Hepatocyte (in vitro differentiated cells): Measurements from ENCODE around the gene SYTL3. TPM values are rescaled to one million over a fixed set of nuclear protein-coding genes. Genes with fewer than 3 reads are reported as not detected.

ENCODE experiments used
- DNase-seq: peaks from one replicate; pipeline ENCODE4 v3.0.0-alpha.2; 2016; ENCODE audit warnings: low spot score
- H2AFZ ChIP-seq: fragments of 200-600 bp; sonication (generic); 2 replicates; pipeline ENCODE4 v1.6.0; 2016; ENCODE audit warnings: antibody characterized with exemption, mild to moderate bottlenecking
- H3K27ac ChIP-seq: fragments of 200-600 bp; sonication (generic); 2 replicates; pipeline ENCODE4 v1.5.1; 2016; ENCODE audit warnings: mild to moderate bottlenecking
- H3K27me3 ChIP-seq: fragments of 200-600 bp; sonication (generic); 2 replicates; pipeline ENCODE4 v1.6.1; 2016
- H3K36me3 ChIP-seq: fragments of 200-600 bp; sonication (generic); replicated peaks from 2 replicates; pipeline ENCODE4 v1.5.1; 2016; ENCODE audit warnings: low read depth; ENCODE audit not compliant: insufficient read depth
- H3K4me1 ChIP-seq: fragments of 200-600 bp; sonication (generic); 2 replicates; pipeline ENCODE4 v1.5.1; 2016; ENCODE audit warnings: mild to moderate bottlenecking, moderate library complexity; ENCODE audit not compliant: insufficient read depth
- H3K4me2 ChIP-seq: fragments of 200-600 bp; sonication (generic); 2 replicates; pipeline ENCODE4 v1.6.0; 2016
- H3K4me3 ChIP-seq: fragments of 200-600 bp; sonication (generic); 2 replicates; pipeline ENCODE4 v1.5.1; 2016; ENCODE audit warnings: mild to moderate bottlenecking
- H3K79me2 ChIP-seq: fragments of 200-600 bp; sonication (generic); 2 replicates; pipeline ENCODE4 v1.6.0; 2017; ENCODE audit warnings: mild to moderate bottlenecking
- H3K9me2 ChIP-seq: fragments of 200-600 bp; sonication (generic); replicated peaks from 2 replicates; pipeline ENCODE4 v1.6.0; 2017; ENCODE audit warnings: mild to moderate bottlenecking; ENCODE audit not compliant: insufficient read depth
- H3K9me3 ChIP-seq: fragments of 200-600 bp; sonication (generic); 2 replicates; pipeline ENCODE4 v1.5.1; 2016; ENCODE audit warnings: low read depth, mild to moderate bottlenecking
- H4K20me1 ChIP-seq: fragments of 200-600 bp; sonication (generic); 2 replicates; pipeline ENCODE4 v1.6.0; 2016; ENCODE audit warnings: mild to moderate bottlenecking; ENCODE audit not compliant: insufficient read depth, poor library complexity, severe bottlenecking
- EZH2 ChIP-seq: fragments of 200-600 bp; sonication (generic); IDR thresholded peaks from 2 replicates; pipeline ENCODE4 v1.6.1; 2016; ENCODE audit warnings: antibody characterized with exemption, mild to moderate bottlenecking, borderline replicate concordance
- EZH2phosphoT487 ChIP-seq: fragments of 200-600 bp; sonication (generic); IDR thresholded peaks from one replicate; pipeline ENCODE4 v1.6.1; 2018; ENCODE audit warnings: antibody characterized with exemption, mild to moderate bottlenecking, low read depth, moderate library complexity; ENCODE audit not compliant: unreplicated experiment, severe bottlenecking
- WGBS: methylation state at CpG from one replicate; pipeline ENCODE4 v1.1.6; 2016; ENCODE audit warnings: low lambda C conversion rate; ENCODE audit errors: missing lambda C conversion rate; 5-methylcytosine and 5-hydroxymethylcytosine counted together
- polyA plus RNA-seq: library from polyadenylated mRNA; unstranded; fragments of >200 nt; fragmentation: Nextera tagmentation; extraction: Ambion mirVana; gene quantifications from 2 replicates; pipeline ENCODE4 v1.2.1, GENCODE V29; 2016
- total RNA-seq: library from RNA; depleted of rRNA; stranded (reverse); fragments of >200 nt; gene quantifications from 2 replicates; pipeline ENCODE4 v1.2.3, GENCODE V29; 2014
- TF ChIP-seq, protein P1 (sequence below): fragments of 200-600 bp; sonication (generic); IDR thresholded peaks from 2 replicates; pipeline ENCODE4 v1.5.1; 2016; ENCODE audit warnings: antibody characterized with exemption, mild to moderate bottlenecking; ENCODE audit not compliant: poor library complexity

SYTL3 gene
- total and polyA plus RNA-seq, 2 experiments from 2014 or later, result 1.4 to 1.5 TPM

DNA sequence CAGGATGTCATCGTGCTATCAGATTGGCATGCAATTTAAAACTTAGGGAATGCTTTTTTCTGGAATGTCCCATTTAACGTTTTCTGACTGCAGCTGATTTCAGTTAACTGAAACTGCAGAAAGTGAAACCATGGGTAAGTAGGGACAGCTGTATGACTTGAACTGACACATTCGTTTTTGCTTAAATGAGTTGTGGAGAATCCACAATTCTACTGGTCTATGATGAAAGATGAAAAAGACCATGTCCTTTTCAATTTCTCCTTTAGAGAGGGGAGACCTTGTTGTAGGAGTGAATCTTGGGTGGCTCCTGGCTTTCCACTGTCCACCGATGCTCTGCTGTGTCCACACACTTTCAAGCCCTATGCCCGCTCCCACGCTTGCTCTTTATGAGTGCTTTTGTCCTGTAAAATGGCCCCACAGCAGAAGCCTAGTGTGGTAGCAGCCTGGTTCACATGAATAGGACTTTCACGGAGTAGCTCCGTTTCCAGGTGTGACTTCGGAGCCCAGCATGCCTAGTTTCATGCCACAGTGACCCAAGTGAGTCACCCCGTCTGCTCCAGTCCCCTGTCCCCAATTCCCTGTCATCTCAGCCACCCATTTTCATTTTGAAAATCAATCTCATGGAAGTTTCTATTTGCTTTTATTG is 27.2 kb upstream of the SYTL3 start:
- H2AFZ ChIP-seq, result no peak overlapping the region
- DNase-seq, result no peak
- H4K20me1 ChIP-seq, result no peaks in the 10 kb centered on the region
- TF ChIP-seq EZH2 (no peak), EZH2phosphoT487 (no peak)
- TF ChIP-seq, protein P1, sequence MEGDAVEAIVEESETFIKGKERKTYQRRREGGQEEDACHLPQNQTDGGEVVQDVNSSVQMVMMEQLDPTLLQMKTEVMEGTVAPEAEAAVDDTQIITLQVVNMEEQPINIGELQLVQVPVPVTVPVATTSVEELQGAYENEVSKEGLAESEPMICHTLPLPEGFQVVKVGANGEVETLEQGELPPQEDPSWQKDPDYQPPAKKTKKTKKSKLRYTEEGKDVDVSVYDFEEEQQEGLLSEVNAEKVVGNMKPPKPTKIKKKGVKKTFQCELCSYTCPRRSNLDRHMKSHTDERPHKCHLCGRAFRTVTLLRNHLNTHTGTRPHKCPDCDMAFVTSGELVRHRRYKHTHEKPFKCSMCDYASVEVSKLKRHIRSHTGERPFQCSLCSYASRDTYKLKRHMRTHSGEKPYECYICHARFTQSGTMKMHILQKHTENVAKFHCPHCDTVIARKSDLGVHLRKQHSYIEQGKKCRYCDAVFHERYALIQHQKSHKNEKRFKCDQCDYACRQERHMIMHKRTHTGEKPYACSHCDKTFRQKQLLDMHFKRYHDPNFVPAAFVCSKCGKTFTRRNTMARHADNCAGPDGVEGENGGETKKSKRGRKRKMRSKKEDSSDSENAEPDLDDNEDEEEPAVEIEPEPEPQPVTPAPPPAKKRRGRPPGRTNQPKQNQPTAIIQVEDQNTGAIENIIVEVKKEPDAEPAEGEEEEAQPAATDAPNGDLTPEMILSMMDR, result no peak
- H3K27ac ChIP-seq, result no peak overlapping the region
- H3K9me2 ChIP-seq, result no peaks in the 10 kb centered on the region
- no peaks in the 10 kb centered on the region for H3K9me3 ChIP-seq
- no peak overlapping the region for H3K4me3 ChIP-seq
- no peak overlapping the region for H3K4me2 ChIP-seq
- H3K79me2 ChIP-seq, result no peaks in the 10 kb centered on the region
- H3K4me1 ChIP-seq, result no peaks in the 10 kb centered on the region
- no peaks in the 10 kb centered on the region for H3K36me3 ChIP-seq
- H3K27me3 ChIP-seq, result no peaks in the 10 kb centered on the region
- 90% methylated on average over 10 of the region's 10 CpGs for WGBS

DNA sequence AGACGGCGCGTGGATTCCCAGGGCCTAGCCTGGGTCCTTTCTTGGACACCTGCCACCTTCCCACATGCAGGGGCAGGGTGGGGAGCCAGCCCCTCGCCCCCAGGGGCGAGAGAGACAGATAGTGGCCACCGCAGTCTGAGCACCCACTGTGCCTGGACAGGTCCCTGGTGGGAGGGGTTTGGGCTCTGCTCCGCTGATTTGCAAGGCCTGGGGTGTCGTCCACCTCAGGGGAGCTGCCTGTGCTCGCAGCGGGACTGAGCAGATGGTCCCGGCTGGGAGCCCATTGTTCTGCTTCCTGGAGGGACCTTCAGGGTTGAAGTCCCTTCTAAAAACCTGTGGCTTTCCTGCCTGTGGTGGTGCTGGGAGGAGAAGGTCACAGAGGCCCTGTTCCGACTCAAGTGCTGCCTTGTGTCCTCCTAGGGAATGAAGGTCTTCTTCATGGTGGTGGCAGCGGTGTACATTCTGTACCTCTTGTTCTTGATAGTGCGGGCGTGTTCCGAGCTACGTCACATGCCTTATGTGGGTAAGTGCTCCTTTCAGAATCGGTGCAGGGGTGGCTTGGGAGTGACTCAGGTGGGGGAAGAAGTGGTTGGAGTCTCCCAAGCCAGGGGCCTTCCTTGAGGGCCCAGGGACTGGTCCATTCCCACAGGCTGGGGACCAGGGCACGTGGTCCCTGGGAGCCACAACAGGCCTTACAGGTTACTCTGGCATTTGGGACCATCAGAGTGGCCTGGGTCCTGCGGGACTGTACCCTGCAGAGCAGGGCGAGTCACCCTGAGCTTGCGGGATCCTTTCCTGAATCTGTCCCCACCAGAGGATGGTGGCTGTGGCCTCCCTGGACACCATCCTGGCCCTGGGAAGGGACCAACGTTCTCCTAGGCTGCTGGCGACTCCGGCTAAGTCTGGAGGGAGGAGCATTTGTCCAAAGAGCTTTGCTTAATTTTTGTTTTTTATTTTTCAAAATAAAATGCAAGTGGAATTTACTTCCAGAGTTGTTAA is 24.9 kb upstream of the SYTL3 start:
- no peak for TF ChIP-seq EZH2phosphoT487
- H4K20me1 ChIP-seq, result no peaks in the 10 kb centered on the region
- no peaks in the 10 kb centered on the region for H3K9me3 ChIP-seq
- no peaks in the 10 kb centered on the region for H3K27me3 ChIP-seq
- H3K4me3 ChIP-seq, result no peak overlapping the region
- no peaks in the 10 kb centered on the region for H3K9me2 ChIP-seq
- H3K4me1 ChIP-seq, result no peaks in the 10 kb centered on the region
- no peaks in the 10 kb centered on the region for H3K36me3 ChIP-seq
- H3K27ac ChIP-seq, result no peak overlapping the region
- DNase-seq, result no peak
- no peaks in the 10 kb centered on the region for H3K79me2 ChIP-seq
- WGBS, result 94% methylated on average over 25 of the region's 25 CpGs
- no peak overlapping the region for H3K4me2 ChIP-seq
- H2AFZ ChIP-seq, result no peak overlapping the region

DNA sequence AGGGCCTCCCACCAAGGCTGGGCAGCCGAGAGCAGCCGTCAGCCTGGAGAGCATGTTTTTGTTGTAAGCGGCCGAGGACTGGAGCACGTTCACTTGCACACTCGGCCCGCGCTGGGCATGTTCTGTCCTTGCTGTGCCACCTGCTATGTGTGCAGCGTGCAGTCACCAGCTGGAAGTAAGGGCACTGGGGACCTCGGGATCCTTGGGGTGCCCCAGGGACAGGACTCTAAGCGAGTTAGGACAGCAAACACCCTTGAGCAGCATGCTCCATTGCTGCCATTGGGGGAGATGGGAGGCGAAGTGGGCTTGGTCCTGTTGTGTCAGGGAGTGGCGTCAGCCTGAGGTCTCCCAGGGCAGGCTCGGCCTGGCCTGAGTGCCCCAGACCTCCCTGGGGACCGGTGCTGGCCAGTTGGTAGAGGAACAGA is 24.0 kb upstream of the SYTL3 start:
- Histone ChIP-seq H3K36me3 (no peaks in the 10 kb centered on the region), H3K79me2 (no peaks in the 10 kb centered on the region), H3K4me3 (no peak overlapping the region), H3K9me3 (no peaks in the 10 kb centered on the region), H3K27ac (no peak overlapping the region), H3K4me1 (peaks cover 2% of the 10 kb centered on the region), H3K27me3 (no peaks in the 10 kb centered on the region), H4K20me1 (no peaks in the 10 kb centered on the region), H2AFZ (no peak overlapping the region), H3K9me2 (no peaks in the 10 kb centered on the region), H3K4me2 (no peak overlapping the region)
- WGBS, result 97% methylated on average over 15 of the region's 15 CpGs
- TF ChIP-seq EZH2phosphoT487, result no peak
- TF ChIP-seq EZH2, result no peak
- TF ChIP-seq, protein P1, result no peak
- no peak for DNase-seq
